ENCODE data around the gene PSMD1. TPM values are rescaled to one million over a fixed set of nuclear protein-coding genes. Genes with fewer than 3 reads are reported as not detected.

Gene PSMD1
- polyA plus RNA-seq, 1 donor from 2014 or later = 83.8 TPM

GRCh38 chr2:231052494-231053451, 3.9 kb upstream of the PSMD1 start:
- H3K36me3 ChIP-seq (ENCODE audit: insufficient read depth, low read length) = no peaks in the 10 kb centered on the region
- peak overlapping the region; percentile 78 for H3K27ac ChIP-seq (ENCODE audit: low read length)
- TF ChIP-seq RAD21 (conservative IDR thresholded peaks at IDR 0.05) (peak; percentile 72), CTCF (IDR thresholded peaks at IDR 0.05; ENCODE audit: poor library complexity, severe bottlenecking) (peak; percentile 97), MXI1 (conservative IDR thresholded peaks at IDR 0.05; ENCODE audit: poor library complexity, severe bottlenecking) (peak; percentile 57), POLR2AphosphoS5 (IDR thresholded peaks at IDR 0.05) (peak; percentile 51), REST (IDR thresholded peaks at IDR 0.05; ENCODE audit: borderline replicate concordance) (no peak), TAF1 (IDR thresholded peaks at IDR 0.05; ENCODE audit: low read depth) (peak; percentile 61), SMC3 (conservative IDR thresholded peaks at IDR 0.05; ENCODE audit: poor library complexity) (peak; percentile 84), EP300 (conservative IDR thresholded peaks at IDR 0.05; ENCODE audit: poor library complexity, severe bottlenecking) (no peak), EZH2 (IDR thresholded peaks at IDR 0.05; ENCODE audit: borderline replicate concordance, insufficient read depth, low read length, poor library complexity, severe bottlenecking) (no peak)
- H3F3A ChIP-seq (ENCODE audit: insufficient read depth, low read length, poor library complexity, severe bottlenecking) = no peaks in the 10 kb centered on the region
- peak overlapping the region; percentile 75 for H3K9ac ChIP-seq (ENCODE audit: low read length)
- H3K4me2 ChIP-seq (ENCODE audit: low read length) = peak overlapping the region; percentile 51
- peak overlapping the region; percentile 76 for H2AFZ ChIP-seq (ENCODE audit: low read depth, low read length)
- no peaks in the 10 kb centered on the region for H4K20me1 ChIP-seq (ENCODE audit: insufficient read depth)
- no peaks in the 10 kb centered on the region for H3K9me3 ChIP-seq (ENCODE audit: low read length)
- H3K79me2 ChIP-seq (replicated peaks; ENCODE audit: insufficient read depth, low read length) = peaks cover 11% of the 10 kb centered on the region
- no peaks in the 10 kb centered on the region for H3K9me2 ChIP-seq (ENCODE audit: insufficient read depth, low read length)
- no peaks in the 10 kb centered on the region for H3K27me3 ChIP-seq (ENCODE audit: insufficient read depth, low read depth, low read length)
- peak overlapping the region; percentile 75 for H3K4me3 ChIP-seq (ENCODE audit: low read length)

- no peaks in the 10 kb centered on the region for H3F3A ChIP-seq (ENCODE audit: insufficient read depth, low read length, poor library complexity, severe bottlenecking)
- no peak for TF ChIP-seq REST (IDR thresholded peaks at IDR 0.05; ENCODE audit: borderline replicate concordance)
- no peak for TF ChIP-seq EP300 (conservative IDR thresholded peaks at IDR 0.05; ENCODE audit: poor library complexity, severe bottlenecking)
- TF ChIP-seq SMC3 (conservative IDR thresholded peaks at IDR 0.05; ENCODE audit: poor library complexity) = no peak
- no peak for TF ChIP-seq MXI1 (conservative IDR thresholded peaks at IDR 0.05; ENCODE audit: poor library complexity, severe bottlenecking)
- TF ChIP-seq TAF1 (IDR thresholded peaks at IDR 0.05; ENCODE audit: low read depth) = no peak
- H3K9ac ChIP-seq (ENCODE audit: low read length) = no peak overlapping the region
- no peaks in the 10 kb centered on the region for H3K9me3 ChIP-seq (ENCODE audit: low read length)
- H2AFZ ChIP-seq (ENCODE audit: low read depth, low read length) = no peak overlapping the region
- H3K9me2 ChIP-seq (ENCODE audit: insufficient read depth, low read length) = no peaks in the 10 kb centered on the region
- peaks cover 2% of the 10 kb centered on the region for H4K20me1 ChIP-seq (ENCODE audit: insufficient read depth)
- H3K27ac ChIP-seq (ENCODE audit: low read length) = no peak overlapping the region
- H3K79me2 ChIP-seq (replicated peaks; ENCODE audit: insufficient read depth, low read length) = peaks cover 21% of the 10 kb centered on the region
- H3K36me3 ChIP-seq (ENCODE audit: insufficient read depth, low read length) = no peaks in the 10 kb centered on the region
- no peak overlapping the region for H3K4me2 ChIP-seq (ENCODE audit: low read length)
- H3K4me3 ChIP-seq (ENCODE audit: low read length) = no peak overlapping the region
- no peaks in the 10 kb centered on the region for H3K27me3 ChIP-seq (ENCODE audit: insufficient read depth, low read depth, low read length)
These were observed 2.8 kb upstream of the PSMD1 start for GRCh38 chr2:231053846-231054245.
